WI38 (cell line): Measurements from ENCODE around the gene DENND6A.
"Not testable (repeated sequence)": the region's sequence is repeated elsewhere in the genome, so short reads cannot be mapped to it uniquely, and the experiment has no call there.

Source experiments
- H3K4me3 ChIP-seq: 2 replicates; pipeline ENCODE4 v1.5.1; 2011; ENCODE audit warnings: low read depth, mild to moderate bottlenecking, control low read depth, low read length
- CTCF ChIP-seq: IDR thresholded peaks from 2 replicates; pipeline ENCODE4 v1.5.1; 2012; ENCODE audit warnings: low read depth, mild to moderate bottlenecking, control low read depth, low read length

Gene DENND6A

GRCh38 chr3:57709559-57709958 lies 16.7 kb upstream of the DENND6A start:
- H3K4me3 ChIP-seq, result no peak overlapping the region
- TF ChIP-seq CTCF, result no peak

- TF ChIP-seq CTCF, result no peak
- H3K4me3 ChIP-seq, result no peak overlapping the region
Observed at GRCh38 chr3:57709031-57709430, 16.2 kb upstream of the DENND6A start.

DNA sequence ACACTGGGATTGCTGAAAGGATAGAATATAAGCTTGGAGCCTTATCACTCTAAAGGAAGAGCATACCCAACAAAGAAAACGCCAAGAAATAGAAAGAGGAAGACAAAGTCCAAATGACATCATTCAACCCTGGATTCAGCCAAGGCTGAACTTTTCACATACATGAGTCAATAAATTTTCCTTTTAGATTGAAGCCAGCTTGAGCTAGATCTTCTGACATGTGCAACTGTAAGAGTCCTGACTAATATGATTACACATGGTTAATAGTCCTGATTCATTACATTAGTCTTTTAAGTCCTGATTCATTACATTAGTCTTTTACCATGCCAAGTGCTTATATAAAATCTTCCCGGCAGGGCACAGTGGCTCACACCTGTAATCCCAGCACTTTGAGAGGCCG lies 13.6 kb upstream of the DENND6A start:
- TF ChIP-seq CTCF, result no peak
- no peak overlapping the region for H3K4me3 ChIP-seq

DNA sequence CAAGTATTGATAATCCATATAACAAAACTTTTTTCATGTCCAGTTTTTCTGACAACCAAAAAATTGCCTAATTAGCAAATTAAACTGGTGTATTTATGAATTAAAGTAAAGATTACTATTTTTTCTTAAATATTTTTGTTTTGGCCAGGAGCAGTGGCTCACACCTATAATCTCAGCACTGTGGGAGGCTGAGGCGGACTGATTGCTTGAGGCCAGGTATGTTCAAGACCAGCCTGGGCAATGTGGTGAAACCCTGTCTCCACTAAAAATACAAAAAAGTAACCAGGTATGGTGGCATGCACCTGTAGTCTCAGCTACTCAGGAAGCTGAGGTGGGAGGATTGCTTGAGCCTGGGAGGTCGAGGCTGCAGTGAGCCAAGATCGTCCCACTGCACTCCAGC lies 12.5 kb upstream of the DENND6A start:
- H3K4me3 ChIP-seq, result not testable (repeated sequence)

DNA sequence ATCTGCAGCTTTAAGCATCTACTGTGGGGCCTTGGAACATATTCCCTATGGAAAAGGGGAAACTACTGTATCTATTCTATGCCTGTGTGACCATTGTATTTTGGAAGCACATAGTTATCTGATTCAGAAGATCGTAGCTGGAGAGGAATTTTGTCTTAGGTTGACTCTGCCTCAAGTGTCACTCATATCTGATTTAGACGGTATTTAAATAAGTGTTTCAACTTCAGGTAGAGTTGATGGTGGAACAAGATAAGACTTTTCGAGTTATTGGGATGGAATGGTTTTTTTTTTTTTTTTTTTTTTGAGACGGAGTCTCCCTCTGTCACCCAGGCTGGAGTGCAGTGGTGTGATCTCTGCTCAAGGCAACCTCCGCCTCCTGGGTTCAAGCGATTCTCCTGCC lies 8.9 kb upstream of the DENND6A start:
- TF ChIP-seq CTCF, result no peak
- no peak overlapping the region for H3K4me3 ChIP-seq

DNA sequence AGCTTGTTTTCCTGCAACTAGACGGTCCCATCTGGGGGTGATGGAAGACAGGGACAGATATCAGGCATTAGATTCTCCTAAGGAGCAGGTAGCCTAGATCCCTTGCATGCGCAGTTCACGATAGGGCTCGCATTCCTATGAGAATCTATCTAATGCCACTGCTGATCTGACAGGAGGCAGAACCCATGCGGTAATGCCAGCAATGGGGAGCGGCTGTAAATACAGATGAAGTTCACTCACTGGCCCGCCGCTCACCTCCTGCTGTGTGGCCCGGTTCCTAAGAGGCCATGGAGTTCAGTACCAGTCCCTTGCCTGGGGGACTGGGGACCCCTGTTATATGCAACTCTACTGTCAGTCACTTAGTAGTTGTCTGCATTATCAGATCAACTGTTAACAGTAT lies 7.9 kb upstream of the DENND6A start:
- TF ChIP-seq CTCF, result no peak
- no peak overlapping the region for H3K4me3 ChIP-seq

GRCh38 chr3:57699591-57699990 lies 6.7 kb upstream of the DENND6A start:
- no peak for TF ChIP-seq CTCF
- H3K4me3 ChIP-seq, result no peak overlapping the region

DNA sequence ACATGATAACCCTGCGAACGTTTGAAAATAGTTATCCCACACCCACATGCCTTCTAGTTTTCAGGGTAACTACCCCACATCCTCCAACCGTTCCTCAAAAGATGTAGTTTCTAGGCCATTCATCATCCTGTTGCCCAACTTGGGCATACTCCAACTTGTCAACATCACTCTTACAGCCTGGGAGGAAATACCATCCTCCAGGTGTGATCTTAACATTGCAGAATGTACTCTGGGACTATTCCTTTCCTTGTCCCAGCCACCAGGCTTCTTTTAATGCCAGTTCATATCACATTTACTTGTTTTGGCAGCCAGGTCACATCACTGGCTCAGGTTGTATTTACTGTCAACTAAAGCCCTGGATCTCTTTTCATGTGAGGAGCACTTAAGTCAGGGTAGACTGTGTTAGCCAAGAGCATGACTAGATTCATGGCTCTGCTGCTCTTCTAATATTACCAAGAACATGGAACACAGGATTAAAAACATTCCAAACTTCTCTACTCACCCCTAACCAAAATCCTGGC lies 4.0 kb upstream of the DENND6A start:
- no peak for TF ChIP-seq CTCF
- no peak overlapping the region for H3K4me3 ChIP-seq
